ENCODE results near the gene SMAD3.

Gene SMAD3

DNA sequence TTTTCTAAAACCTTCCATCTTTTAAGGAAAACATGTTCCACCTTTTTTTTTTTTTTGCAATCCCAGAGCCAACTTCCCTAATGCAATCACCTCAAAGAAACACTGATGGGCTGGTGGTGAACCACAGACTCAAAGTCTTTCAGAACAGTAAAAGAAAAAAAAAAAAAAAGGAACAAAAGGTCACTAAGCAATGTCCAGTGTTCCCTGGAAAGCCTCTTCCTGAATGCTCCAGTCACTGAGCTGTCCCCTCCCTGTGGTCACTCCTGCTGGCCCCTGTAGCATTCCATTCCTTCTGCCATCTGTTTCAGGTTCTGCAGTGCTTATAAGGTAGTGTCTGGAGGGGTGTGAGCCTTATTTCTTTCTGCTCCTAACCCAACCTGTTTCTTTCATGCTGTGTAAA lies 135.7 kb downstream of the SMAD3 start:
- DNase-seq = no peak

GRCh38 chr15:67202091-67202490 lies 136.7 kb downstream of the SMAD3 start:
- DNase-seq = no peak

DNA sequence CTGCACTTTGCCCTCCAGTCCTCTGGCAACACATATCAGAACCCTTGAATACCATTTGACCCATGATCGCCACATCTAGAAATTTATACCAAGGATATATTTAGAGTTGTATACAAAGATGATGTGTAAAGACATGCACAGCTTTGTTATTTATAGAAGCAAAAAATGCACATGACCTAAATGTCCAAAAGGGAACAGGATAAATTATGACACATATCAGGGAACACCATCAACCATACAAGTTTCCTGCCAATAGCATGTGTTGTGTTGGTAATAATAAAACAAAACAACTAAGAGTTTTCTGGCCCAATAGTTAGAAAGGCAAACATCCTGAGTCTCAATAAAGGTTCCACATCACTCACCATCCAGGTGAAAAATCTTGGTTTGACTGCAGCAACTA lies 137.6 kb downstream of the SMAD3 start:
- DNase-seq = no peak

DNA sequence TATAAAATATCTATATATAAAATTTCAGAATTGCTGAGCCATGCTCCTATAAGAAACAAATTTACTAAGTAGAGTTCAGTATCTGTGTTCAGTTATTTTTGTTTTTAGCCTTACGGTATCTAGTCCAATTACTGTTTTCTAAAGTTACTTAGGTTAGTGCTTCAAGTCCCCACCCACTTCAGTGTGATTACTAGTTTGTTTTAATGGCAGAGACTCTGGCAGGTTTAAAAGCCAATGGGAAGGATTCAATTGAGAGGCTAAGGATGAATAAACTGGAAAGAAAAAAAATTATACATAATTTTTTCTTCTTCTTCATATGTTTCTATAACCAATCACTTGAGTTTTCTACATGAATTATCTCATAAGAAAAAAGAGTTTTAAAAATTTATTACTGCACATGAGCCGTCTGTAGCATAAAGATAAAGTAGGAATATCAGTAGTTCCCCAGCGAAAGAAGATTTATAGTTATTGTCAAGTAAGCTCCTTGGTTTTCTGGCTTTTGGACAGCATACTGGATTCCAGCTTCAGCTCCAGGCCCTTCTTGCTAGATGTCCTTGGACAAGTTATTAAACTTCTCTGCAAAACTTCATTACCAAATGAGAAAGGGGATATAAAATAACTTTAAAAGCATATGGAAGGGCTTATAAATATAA lies 142.3 kb downstream of the SMAD3 start:
- DNase-seq = no peak

GRCh38 chr15:67208396-67208795 lies 143.0 kb downstream of the SMAD3 start:
- DNase-seq = no peak

- DNase-seq = no peak
Observed at GRCh38 chr15:67210555-67211168, 145.3 kb downstream of the SMAD3 start.

DNA sequence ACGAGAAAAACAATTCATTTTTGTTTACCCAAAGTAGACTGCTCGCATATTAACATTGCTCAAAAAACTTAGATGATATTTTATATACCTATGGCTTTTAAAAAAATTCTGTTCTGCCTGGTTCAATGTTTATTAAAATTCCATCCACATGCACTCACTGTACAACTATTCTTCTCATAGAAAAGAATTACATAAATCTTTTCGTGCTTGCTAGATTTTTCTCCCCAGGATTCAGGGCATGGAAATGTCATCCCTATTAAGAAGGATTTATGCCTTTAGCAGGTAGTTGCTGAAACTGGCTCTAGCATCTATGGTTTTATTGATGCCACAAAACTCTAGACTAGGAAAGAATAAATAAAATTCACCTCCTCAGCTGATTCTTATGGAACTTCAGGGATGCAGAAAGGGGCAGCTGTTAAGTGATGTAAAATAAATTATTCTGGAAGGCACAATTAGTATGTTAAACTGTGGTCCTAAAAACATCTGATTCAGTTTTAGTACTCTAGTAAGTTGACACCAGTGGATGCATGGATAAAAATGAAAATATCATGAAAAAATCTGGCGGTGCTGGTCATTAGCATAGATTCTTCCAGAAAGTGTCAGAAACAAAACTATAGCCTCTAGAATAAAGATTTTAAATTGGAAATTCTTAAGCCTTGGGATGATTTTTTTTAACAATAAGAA lies 147.4 kb downstream of the SMAD3 start:
- no peak for DNase-seq

GRCh38 chr15:67215102-67215501 lies 149.7 kb downstream of the SMAD3 start:
- DNase-seq = no peak

GRCh38 chr15:67216859-67217258 lies 151.5 kb downstream of the SMAD3 start:
- DNase-seq = no peak

GRCh38 chr15:67218428-67218827 lies 153.0 kb downstream of the SMAD3 start:
- no peak for DNase-seq

GRCh38 chr15:67219288-67219687 lies 153.9 kb downstream of the SMAD3 start:
- no peak for DNase-seq

DNA sequence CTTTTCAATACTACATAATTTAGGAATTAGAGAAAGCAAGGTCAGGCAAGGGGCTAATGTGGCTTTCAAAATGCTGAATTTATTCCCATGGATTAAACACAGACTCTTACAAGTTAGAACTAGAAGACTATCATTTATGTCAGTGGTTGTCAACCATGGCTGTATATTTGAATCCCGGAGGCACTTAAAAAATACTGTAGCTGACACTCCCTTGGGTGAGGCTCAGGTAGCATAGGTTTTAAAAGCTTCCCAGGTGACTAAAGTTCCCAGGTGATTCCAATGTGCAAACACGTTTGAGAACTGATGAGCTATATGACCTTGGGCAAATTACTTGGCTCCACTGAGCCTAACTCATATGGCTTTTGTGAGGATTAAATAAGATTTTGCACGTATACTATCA lies 159.5 kb downstream of the SMAD3 start:
- no peak for DNase-seq

- no peak for DNase-seq
Observed at GRCh38 chr15:67225336-67225735, 159.9 kb downstream of the SMAD3 start.

GRCh38 chr15:67227431-67227830 lies 162.0 kb downstream of the SMAD3 start:
- DNase-seq = no peak

GRCh38 chr15:67227846-67228245 lies 162.4 kb downstream of the SMAD3 start:
- DNase-seq = no peak

- peak in 1 of 5 experiments; percentile 40 for DNase-seq
Observed at GRCh38 chr15:67228286-67228685, 162.9 kb downstream of the SMAD3 start.

GRCh38 chr15:67230504-67230903 lies 165.1 kb downstream of the SMAD3 start:
- no peak for DNase-seq

GRCh38 chr15:67232591-67232990 lies 167.2 kb downstream of the SMAD3 start:
- DNase-seq = no peak

DNA sequence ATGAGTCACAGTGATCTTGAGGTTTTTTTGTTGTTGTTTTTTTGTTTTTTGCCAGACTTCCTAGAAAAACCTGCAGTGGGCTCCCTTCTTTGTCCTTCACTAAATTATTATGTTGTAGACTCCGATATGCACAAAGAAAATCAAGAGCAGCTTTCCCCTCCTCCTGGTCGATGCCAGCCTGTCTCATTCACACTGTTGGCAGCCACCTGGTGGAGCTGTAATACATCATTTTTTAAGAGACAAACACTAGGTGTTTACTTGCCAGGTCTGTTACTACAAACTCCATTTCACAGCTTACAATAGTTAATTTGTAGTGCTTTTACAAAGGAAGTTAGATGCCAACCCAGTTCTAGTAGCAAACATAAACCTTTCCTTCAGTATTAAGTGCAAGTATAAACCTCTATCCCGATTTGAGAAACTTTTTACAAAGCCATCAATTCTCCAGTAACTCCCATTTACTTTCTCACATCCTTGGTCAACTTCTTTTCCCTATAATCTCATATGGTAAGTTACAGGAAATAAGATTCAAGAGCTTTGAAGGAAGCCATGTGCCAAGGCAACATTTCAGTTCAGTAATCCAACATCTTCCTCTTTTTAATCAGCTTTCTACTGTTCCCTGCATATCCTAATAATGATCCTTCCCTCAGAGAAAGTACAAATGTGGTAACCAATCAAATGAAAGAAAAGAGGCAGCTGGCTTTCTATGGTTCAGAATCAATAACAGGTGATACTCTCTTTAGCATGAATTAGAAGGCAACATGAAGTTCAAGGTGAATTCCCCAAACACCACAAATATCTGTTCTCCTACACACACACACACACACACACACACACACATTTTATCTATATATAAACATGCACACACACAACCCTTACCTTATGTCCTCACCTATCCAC lies 175.1 kb downstream of the SMAD3 start:
- DNase-seq = peak in 1 of 5 experiments; percentile 76

GRCh38 chr15:67241132-67241855 lies 175.9 kb downstream of the SMAD3 start:
- DNase-seq = peak in 2 of 5 experiments; percentile 7 to 93

DNA sequence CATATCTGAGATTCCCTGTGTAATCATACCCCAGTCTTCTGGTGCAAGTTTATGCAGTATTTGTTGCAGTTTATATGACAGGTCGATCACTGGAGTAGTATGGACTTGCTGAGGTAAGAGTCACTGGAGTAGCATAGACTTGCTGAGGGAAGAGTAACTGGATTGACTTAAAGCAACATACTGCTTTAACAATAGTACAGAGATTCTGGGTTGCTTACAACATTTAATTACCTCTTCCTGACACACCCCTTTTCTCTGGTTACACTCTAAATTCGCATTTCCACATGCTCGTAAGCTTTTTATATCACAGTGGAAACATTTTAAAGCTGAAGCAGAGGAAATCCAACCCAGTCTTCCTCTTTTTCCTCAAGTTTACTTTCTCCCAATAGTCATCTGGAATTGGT lies 177.3 kb downstream of the SMAD3 start:
- DNase-seq = peak in 1 of 5 experiments; percentile 56
